ENCODE data around the gene EPHA7. TPM values are rescaled to one million over a fixed set of nuclear protein-coding genes. Genes with fewer than 3 reads are reported as not detected.

The EPHA7 gene
- total RNA-seq, 1 experiment from 2014 or later = 9.5 TPM

DNA sequence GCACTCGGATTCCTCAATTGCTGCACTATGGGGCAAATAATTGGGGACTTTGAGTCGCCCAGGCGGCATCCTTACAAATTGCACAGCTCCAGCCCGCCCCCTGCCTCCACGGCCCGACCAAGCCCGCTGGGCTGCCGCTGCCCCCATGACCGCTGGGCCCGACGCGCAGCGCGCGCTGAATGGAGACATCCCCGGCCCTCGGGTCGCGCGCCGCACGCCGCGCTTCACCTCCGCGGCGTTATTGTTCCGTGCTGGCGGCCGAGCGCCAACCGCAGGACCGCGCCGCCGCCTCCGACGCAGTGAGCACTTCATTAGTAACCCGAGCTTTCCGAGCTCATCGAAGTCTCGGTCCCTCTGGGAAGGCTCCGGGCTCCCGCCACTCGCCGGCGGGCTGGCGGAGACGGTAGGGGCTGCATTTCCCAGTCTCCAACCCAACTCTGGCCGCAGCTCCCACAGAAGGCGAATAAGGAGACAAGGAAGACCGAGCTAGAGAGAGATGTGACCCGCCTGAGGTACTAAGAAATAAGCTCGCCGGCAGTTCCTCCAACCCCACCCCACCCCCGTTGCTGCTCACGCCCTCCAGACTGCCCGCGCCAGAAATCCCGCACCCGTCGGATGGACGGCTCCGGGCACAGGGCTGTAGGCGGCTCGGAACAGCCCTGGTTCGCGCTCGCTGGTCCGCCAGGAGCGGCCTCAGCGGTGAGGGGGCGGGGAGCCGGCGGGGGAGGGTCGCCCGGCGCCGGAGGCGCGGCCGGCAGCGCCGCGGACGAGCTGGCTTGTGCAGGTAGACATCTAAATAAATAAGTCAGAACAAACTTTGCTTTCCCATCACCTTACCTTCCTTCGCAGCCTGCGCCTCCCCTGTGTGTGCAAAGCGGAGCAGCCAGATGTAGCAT lies 703 bp downstream of the EPHA7 start:
- H2BK5ac ChIP-seq (ENCODE audit: insufficient read length, low read length) = no peak overlapping the region
- H3K79me1 ChIP-seq (ENCODE audit: insufficient read depth, low read depth, low read length, poor library complexity, severe bottlenecking) = no peaks in the 10 kb centered on the region
- no peak overlapping the region for H3K23ac ChIP-seq (ENCODE audit: insufficient read length, low read depth, low read length)
- peaks cover 0 to 2% (median 0%) of the 10 kb centered on the region in 3 experiments; a peak in 1 of 7 replicates for H3K36me3 Mint-ChIP-seq (ENCODE audit: insufficient read depth in 1 of 3, low read depth in 3 of 3)
- no peak overlapping the region for H3K27ac ChIP-seq (ENCODE audit: insufficient read length, low read depth, low read length)
- peaks cover 0 to 4% of the 10 kb centered on the region in 2 experiments; a peak in 1 of 5 replicates for H3K9me3 Mint-ChIP-seq
- H3K79me2 ChIP-seq (ENCODE audit: insufficient read depth, low read length) = no peaks in the 10 kb centered on the region
- H2BK15ac ChIP-seq (ENCODE audit: low read depth, low read length) = no peak overlapping the region
- H3K27me3 ChIP-seq (ENCODE audit: insufficient read depth, low read length) = peaks cover 9% of the 10 kb centered on the region
- no peak overlapping the region for H4K8ac ChIP-seq (replicated peaks; ENCODE audit: insufficient read length, low read depth, low read length)
- DNase-seq = peak; percentile 65
- no peak overlapping the region for H2BK120ac ChIP-seq (ENCODE audit: low read depth, low read length, poor library complexity, severe bottlenecking)
- no peak overlapping the region for H2AFZ ChIP-seq (ENCODE audit: low read length)
- WGBS (ENCODE audit: extremely low coverage, insufficient read length, low lambda C conversion rate) = no CpG with 5 or more reads among the region's 89 CpGs
- TF ChIP-seq, protein P1, sequence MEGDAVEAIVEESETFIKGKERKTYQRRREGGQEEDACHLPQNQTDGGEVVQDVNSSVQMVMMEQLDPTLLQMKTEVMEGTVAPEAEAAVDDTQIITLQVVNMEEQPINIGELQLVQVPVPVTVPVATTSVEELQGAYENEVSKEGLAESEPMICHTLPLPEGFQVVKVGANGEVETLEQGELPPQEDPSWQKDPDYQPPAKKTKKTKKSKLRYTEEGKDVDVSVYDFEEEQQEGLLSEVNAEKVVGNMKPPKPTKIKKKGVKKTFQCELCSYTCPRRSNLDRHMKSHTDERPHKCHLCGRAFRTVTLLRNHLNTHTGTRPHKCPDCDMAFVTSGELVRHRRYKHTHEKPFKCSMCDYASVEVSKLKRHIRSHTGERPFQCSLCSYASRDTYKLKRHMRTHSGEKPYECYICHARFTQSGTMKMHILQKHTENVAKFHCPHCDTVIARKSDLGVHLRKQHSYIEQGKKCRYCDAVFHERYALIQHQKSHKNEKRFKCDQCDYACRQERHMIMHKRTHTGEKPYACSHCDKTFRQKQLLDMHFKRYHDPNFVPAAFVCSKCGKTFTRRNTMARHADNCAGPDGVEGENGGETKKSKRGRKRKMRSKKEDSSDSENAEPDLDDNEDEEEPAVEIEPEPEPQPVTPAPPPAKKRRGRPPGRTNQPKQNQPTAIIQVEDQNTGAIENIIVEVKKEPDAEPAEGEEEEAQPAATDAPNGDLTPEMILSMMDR (conservative IDR thresholded peaks at IDR 0.05) = peak; percentile 39
- H3K4me1 Mint-ChIP-seq = peaks cover 23 to 30% of the 10 kb centered on the region in 2 experiments
- H4K5ac ChIP-seq (ENCODE audit: insufficient read length, low read depth, low read length) = no peak overlapping the region
- H3K4me2 ChIP-seq (ENCODE audit: insufficient read depth, insufficient read length, low read length) = peak overlapping the region; percentile 99
- H3K9me3 ChIP-seq (ENCODE audit: control insufficient read depth, low read depth, low read length) = no peaks in the 10 kb centered on the region
- H3K23me2 ChIP-seq (ENCODE audit: insufficient read length, low read depth, low read length, poor library complexity, severe bottlenecking) = peaks cover 18% of the 10 kb centered on the region
- no peak overlapping the region for H3K14ac ChIP-seq (ENCODE audit: insufficient read depth, low read length)
- H3K4ac ChIP-seq (ENCODE audit: low read depth, low read length) = no peak overlapping the region
- peak overlapping the region; percentile 81 to 95 (median 83); a peak in 4 of 7 replicates for H3K27ac Mint-ChIP-seq
- H3K18ac ChIP-seq (ENCODE audit: insufficient read length, low read depth, low read length) = no peak overlapping the region
- H3K27me3 Mint-ChIP-seq (ENCODE audit: low read depth) = peaks cover 34% of the 10 kb centered on the region
- peak overlapping the region; percentile 21 for H3K9ac ChIP-seq (ENCODE audit: extremely low read depth, insufficient read length, low read length)
- H3K56ac ChIP-seq (ENCODE audit: insufficient read length, low read depth, low read length) = no peak overlapping the region
- H4K20me1 ChIP-seq (ENCODE audit: control insufficient read depth, insufficient read depth, insufficient read length) = no peaks in the 10 kb centered on the region
- no peaks in the 10 kb centered on the region for H3K4me1 ChIP-seq (ENCODE audit: insufficient read depth, low read length)
- peak overlapping the region; percentile 87 to 98 for H3K4me3 Mint-ChIP-seq
- H3T11ph ChIP-seq (ENCODE audit: low read length) = no peak overlapping the region
- H2BK20ac ChIP-seq (ENCODE audit: low read depth, low read length, poor library complexity, severe bottlenecking) = no peak overlapping the region
- H2BK12ac ChIP-seq (ENCODE audit: insufficient read length, low read depth, low read length) = no peak overlapping the region
- no peak overlapping the region for H2AK5ac ChIP-seq (ENCODE audit: insufficient read length, low read length)
- no peak overlapping the region for H4K91ac ChIP-seq (ENCODE audit: insufficient read length, low read depth, low read length)

Measured in H9 (cell line).